A673 (cell line): ENCODE measurements around the gene ADGB.

Experiments
- EZH2 ChIP-seq: fragments of 200-600 bp; sonication (generic); IDR thresholded peaks from 2 replicates; pipeline ENCODE4 v1.6.1; 2017; ENCODE audit warnings: borderline replicate concordance, low read depth, mild to moderate bottlenecking, mixed read lengths, antibody characterized with exemption, low read length; ENCODE audit not compliant: poor library complexity, severe bottlenecking
- TF ChIP-seq, protein P1 (sequence below): fragments of 300-800, 200-600 bp; sonication (generic); conservative IDR thresholded peaks from 2 replicates; pipeline ENCODE4 v1.5.1; 2017; ENCODE audit warnings: low read depth, mild to moderate bottlenecking, antibody characterized with exemption, low read length, moderate library complexity, mixed read lengths

DNA sequence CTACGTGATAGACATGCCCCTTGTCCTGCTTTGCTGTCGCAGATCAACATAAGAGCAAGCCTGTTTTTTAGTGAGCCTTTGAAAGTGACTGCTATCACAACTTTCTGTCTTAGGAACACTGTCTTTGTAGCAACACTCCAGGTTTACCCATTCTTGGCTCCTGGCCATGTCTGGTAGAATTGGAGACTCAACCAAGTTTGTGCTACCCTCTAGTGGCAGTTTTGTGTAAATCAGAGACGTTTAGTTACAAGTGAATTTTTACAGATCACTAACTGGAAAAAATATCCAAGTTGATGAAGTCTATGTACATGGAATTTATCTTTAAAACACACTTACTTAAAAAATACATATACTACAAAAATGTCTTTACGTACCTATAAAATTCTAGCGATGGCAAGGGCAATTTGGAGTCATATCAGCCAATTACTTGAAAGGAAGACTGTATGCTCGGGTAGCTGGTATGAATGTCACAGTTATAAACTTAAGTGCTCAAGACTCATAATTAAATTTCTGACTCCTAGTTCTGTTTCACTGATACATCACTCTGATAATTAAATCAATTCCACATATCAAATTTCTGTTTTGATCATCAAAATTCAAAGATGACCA is 101.4 kb downstream of the ADGB start:
- TF ChIP-seq, protein P1, sequence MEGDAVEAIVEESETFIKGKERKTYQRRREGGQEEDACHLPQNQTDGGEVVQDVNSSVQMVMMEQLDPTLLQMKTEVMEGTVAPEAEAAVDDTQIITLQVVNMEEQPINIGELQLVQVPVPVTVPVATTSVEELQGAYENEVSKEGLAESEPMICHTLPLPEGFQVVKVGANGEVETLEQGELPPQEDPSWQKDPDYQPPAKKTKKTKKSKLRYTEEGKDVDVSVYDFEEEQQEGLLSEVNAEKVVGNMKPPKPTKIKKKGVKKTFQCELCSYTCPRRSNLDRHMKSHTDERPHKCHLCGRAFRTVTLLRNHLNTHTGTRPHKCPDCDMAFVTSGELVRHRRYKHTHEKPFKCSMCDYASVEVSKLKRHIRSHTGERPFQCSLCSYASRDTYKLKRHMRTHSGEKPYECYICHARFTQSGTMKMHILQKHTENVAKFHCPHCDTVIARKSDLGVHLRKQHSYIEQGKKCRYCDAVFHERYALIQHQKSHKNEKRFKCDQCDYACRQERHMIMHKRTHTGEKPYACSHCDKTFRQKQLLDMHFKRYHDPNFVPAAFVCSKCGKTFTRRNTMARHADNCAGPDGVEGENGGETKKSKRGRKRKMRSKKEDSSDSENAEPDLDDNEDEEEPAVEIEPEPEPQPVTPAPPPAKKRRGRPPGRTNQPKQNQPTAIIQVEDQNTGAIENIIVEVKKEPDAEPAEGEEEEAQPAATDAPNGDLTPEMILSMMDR: peak; percentile 78
- TF ChIP-seq EZH2: no peak
